GM12801 (cell line): ENCODE data around the gene PARVB.

Source experiments
- TF ChIP-seq, protein P1 (sequence below): IDR thresholded peaks from one replicate; pipeline ENCODE4 v1.5.1; 2011; ENCODE audit warnings: control low read depth; ENCODE audit not compliant: insufficient read length; ENCODE audit errors: extremely low read depth

Gene PARVB

GRCh38 chr22:44187652-44188230 is 163.6 kb downstream of the PARVB start:
- TF ChIP-seq, protein P1, sequence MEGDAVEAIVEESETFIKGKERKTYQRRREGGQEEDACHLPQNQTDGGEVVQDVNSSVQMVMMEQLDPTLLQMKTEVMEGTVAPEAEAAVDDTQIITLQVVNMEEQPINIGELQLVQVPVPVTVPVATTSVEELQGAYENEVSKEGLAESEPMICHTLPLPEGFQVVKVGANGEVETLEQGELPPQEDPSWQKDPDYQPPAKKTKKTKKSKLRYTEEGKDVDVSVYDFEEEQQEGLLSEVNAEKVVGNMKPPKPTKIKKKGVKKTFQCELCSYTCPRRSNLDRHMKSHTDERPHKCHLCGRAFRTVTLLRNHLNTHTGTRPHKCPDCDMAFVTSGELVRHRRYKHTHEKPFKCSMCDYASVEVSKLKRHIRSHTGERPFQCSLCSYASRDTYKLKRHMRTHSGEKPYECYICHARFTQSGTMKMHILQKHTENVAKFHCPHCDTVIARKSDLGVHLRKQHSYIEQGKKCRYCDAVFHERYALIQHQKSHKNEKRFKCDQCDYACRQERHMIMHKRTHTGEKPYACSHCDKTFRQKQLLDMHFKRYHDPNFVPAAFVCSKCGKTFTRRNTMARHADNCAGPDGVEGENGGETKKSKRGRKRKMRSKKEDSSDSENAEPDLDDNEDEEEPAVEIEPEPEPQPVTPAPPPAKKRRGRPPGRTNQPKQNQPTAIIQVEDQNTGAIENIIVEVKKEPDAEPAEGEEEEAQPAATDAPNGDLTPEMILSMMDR, result no peak

DNA sequence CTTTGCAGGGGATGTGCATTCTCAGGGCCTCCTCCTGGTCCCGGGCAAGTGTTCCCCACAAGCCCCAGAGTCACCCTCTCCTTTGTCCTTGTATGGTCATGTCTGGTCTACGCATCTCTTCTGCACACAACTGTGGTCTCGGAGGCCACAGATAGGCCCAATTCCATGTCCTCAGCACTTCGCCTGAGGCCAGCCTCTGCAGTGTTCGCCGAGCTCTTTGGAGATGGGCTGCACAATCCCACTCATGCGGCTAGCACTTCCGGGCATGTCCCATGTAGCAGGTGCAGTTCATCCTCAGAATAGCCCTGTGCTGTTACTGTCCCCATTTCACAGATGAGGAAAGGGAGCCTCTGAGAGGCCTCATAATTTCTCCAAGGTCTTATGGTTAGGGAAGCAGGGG is 164.2 kb downstream of the PARVB start:
- TF ChIP-seq, protein P1, result no peak

DNA sequence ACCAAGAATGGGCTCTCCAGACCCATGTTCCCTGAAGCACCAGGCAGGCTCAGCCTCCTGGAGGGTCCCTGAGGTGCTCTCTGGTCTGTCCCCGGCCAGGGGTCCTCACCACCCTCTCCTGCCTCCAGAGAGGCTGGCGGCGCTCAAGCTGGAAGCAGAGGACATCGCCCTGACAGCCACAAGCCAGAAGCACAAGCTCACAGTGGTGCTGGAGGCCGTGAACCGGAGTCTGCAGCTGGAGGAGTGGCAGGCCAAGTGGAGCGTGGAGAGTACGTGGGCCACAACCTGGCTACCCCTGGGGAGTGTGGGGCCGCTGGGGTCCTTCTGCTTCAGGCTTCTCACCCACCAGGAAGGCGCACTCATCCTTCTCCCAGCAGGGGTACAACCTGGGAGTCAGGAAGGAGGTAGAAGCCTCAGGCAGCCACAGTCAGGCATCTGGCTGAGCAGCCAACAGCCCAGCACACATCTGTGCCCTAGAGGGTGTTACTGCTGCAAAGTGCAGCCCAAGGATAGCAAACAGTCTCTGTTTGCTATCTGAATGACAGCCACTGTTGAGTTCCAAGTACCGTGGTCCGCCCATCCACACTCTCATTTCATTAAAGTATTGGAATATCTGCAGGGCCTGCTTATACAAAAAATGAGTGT is 165.0 kb downstream of the PARVB start:
- TF ChIP-seq, protein P1, result no peak

DNA sequence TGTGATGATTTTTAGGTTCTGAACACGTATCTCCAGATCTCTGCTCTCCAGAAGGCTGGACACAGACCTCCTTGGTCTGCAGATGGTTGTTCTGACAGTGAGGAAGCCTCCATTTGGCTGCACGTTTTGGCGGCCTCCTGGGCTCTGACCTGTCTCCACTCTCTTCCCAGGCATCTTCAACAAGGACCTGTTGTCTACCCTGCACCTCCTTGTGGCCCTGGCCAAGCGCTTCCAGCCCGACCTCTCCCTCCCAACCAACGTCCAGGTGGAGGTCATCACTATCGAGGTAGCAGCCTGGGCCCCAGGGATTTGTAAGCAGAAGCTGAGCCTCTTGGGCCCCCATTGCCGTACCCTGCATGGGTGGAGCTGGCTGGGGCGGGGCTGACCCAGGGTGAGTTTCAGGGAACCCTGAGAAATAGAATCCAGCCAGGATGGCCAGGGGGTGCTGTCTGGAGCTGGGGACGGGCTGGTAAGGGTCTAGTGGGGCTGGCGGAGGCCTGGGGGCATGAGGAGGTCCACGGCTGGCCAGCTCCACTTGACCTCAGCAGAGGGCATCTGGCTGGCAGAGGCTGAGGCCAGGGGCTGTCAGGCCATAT is 166.4 kb downstream of the PARVB start:
- TF ChIP-seq, protein P1, result no peak

GRCh38 chr22:44191036-44191454 is 166.9 kb downstream of the PARVB start:
- TF ChIP-seq, protein P1, result no peak

- TF ChIP-seq, protein P1, result no peak
Observed at GRCh38 chr22:44192098-44192815, 168.2 kb downstream of the PARVB start.

- TF ChIP-seq, protein P1, result no peak
Observed at GRCh38 chr22:44192816-44193534, 168.9 kb downstream of the PARVB start.
